Caki2 (cell line): ENCODE measurements around the gene CREBBP. TPM values are rescaled to one million over a fixed set of nuclear protein-coding genes. Genes with fewer than 3 reads are reported as not detected.

Experiments
- DNase-seq: peaks from one replicate; pipeline ENCODE4 v3.0.0-alpha.2; 2015; ENCODE audit warnings: low read depth
- in situ Hi-C: cut with HindIII; loops from 2 replicates; pipeline ENCODE4 v1.10.0; 2016; ENCODE audit warnings: low sequenced_read_pairs, low pct_unique_long_range_greater_than_20kb, mixed read lengths
- total RNA-seq: library from RNA; depleted of rRNA; stranded (reverse); fragments of >200 nt; shearing (Covaris generic); gene quantifications from 2 replicates; pipeline ENCODE4 v1.2.3, GENCODE V29; 2014; ENCODE audit warnings: low replicate concordance

The CREBBP gene
- total RNA-seq, 1 experiment from 2014 or later, result 5.6 TPM

DNA sequence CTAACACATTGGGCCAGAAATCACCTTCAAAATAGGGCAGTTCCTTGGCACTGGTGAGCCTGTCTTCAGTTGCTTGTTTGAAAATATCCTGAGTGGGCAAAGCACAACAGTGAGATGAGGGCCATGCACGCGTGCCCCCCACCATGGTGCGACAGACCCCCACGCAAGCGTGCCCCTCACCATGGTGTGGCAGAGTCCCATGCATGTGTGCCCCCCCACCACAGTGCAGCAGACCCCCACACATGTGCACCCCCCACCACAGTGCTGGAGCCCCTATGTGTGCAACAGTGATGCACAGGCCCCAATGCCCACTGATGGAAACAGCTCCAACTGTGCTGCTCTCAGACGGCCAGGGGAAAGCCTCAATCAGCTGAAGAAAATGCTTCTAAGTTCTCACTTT is 144.4 kb downstream of the CREBBP start:
- in situ Hi-C loops, result no loop called here
- no peak for DNase-seq

DNA sequence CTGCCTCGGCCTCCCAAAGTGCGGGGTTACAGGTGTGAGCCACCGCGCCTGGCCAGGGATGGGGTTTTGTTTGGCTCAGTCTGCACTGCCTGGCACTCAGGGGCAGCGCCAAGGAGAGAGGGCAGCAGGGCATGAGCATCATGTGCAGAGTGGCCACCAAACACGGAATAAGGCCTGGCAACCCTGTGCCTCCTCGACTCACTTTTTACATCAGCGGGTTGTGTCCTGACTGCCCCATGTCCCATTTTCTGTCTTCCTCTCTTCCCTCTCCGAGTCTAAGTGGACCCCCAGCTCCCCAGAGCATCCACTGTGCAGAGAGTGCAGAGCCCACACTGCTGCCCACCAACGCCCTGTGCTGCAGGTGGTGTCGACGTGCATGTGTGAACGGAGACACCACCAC is 145.0 kb downstream of the CREBBP start:
- in situ Hi-C loops, result no loop called here
- no peak for DNase-seq

DNA sequence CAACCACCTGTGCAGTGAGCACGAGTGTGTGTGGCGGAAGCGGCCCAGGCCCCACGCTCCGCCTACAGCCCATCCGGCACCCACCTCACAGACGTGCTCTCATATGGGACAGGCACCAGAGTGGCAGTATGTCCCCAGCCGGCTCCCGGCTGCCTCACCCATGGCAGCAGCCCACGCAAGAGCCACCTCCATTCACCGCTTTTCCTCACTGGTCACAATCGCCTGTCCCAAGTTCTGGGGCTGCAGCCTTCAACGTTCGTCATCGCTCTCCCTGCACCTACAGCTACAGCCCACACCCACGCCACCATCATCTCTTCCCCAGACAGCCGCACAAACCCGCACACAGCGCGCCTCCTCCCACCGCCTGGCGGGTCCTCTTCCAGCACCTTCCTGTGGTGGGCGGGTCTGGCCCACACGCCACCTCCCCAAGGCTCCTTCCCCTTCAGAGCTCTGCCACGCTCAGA is 145.7 kb downstream of the CREBBP start:
- in situ Hi-C loops, result no loop called here
- DNase-seq, result no peak

DNA sequence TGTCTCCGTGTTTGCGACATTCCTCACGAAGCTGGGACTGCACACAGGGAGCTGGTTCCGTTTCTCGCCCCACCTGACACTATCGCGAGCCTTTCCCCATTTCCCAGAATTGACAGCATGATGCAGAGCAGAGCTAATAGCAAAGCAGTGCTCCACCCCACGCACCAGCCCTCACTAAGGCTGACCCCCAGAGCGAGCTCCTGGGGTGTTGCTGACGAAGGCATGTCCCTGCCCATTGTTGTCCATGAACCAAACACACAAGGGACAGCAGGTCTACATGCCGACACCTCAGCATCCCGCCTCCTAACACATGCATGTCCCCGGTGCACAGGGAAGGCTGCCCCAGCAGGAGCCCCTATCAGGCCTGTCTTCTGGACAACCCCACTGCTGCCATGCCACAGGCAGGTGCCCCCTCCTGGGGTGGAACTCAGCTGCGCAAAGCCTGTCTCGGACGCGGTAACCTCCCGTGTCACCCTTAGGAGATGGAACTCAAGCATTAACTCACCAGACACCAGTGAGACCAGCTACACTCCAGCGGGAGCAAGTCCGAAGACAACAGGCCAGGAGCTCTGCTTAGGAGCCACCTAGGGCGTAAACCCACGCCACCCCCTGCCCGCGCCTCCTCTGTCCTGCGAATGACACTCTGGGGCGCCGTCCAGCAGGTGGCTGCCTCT is 146.3 kb downstream of the CREBBP start:
- DNase-seq, result no peak
- in situ Hi-C loops, result no loop called here

DNA sequence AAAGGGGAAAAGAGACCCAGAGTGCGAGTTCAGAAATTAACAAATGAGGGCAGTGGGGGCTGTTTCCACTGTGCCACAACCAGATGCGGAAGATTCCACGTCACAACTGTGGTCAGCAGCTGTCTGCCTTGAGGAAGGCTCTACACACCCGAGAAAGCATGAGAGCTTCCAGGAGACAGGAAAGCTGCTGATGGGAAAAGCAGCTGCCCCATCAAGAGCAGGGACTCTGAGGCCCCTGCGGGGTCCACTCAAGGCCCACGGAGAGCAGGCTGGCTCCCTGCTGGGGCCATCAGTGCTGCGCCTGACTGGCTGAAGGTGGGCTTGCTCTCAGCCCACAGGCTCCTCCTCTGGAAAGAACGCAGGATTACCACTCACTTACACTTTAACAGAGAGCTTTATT is 148.3 kb downstream of the CREBBP start:
- in situ Hi-C loops, result no loop called here
- DNase-seq, result no peak

DNA sequence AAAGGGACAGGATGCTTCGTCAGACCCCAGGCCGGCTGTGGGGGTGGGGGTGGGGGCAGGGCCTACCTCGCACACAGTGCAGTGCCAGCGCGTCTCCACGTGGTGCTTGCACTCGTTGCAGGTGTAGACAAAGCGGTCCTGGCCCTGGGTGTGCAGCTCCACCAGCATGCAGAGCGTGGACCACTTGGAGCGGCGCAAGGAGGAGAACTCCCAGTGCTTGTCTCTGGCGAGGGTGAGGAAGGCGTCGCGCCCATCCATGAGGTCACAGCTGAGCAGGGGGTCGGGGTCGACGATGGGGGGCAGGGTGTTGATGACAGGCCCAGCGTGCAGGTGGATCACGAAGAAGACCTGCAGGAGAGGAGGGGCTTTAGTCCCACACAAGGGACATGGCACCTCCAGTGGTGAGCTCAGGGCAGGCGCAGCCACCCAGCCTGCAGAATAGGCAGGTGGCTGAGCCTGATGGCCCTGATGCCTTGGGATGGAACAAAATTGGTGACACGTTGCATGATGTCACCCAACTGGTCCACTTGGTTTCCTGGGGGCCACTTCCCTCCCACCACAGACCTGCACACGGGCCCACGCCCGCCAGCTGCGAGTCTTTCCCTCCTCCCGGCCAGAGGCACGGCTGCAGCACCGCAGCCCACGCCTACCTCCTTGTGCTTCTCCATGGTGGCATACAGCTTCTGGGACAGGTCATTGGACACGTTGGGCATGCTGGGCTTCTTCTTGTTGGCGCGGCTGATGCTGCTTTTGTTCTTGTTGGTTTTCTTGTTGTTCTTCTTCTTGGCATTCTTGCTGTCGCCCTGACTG is 149.2 kb downstream of the CREBBP start:
- DNase-seq, result no peak
- in situ Hi-C loops, result no loop called here

DNA sequence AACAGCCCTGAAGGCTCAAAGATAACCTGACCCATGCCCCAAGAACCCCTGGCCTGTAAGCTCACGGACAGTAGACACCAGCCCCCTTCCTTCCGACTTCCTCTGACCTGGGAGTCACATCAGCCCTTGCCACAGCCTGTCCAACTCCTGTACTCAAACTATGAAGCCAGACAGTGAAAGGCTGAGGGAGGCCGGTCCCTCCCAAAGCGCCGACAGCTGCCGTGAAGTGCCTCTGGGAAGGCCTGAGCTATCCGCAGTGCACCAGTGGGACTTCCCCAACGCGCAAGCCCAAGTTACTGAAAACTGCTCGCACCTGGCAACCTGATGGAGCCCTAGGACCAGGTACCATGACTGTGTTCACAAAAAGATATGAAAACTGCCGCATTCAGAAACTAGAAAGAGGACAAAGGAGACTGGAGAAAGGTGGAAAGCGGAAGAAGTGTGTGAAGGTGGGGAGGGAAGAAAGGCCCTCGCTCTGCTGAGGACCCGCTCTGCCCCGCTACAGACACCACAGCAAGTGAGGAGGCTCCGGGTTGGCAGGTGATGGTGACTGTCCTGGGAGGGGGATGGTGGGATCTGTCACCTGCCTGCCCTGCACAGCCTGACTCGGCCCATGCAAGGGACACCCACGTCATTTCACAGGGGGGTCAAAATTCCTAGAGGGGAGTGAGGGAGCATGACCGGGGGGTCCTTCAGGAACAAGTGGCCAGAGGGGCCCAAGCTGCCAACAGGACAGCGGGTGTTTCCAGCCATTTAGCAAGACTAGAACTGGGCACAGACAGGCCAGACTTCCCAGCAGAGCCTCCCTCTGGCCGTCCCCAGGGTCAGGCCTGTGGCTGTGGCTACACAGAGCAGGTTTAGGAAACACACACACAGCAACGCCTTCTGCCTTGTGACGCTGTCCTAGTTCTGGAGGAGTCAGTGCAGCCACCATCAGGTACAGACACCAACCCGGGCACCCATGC is 150.1 kb downstream of the CREBBP start:
- in situ Hi-C loops, result no loop called here
- DNase-seq, result no peak

DNA sequence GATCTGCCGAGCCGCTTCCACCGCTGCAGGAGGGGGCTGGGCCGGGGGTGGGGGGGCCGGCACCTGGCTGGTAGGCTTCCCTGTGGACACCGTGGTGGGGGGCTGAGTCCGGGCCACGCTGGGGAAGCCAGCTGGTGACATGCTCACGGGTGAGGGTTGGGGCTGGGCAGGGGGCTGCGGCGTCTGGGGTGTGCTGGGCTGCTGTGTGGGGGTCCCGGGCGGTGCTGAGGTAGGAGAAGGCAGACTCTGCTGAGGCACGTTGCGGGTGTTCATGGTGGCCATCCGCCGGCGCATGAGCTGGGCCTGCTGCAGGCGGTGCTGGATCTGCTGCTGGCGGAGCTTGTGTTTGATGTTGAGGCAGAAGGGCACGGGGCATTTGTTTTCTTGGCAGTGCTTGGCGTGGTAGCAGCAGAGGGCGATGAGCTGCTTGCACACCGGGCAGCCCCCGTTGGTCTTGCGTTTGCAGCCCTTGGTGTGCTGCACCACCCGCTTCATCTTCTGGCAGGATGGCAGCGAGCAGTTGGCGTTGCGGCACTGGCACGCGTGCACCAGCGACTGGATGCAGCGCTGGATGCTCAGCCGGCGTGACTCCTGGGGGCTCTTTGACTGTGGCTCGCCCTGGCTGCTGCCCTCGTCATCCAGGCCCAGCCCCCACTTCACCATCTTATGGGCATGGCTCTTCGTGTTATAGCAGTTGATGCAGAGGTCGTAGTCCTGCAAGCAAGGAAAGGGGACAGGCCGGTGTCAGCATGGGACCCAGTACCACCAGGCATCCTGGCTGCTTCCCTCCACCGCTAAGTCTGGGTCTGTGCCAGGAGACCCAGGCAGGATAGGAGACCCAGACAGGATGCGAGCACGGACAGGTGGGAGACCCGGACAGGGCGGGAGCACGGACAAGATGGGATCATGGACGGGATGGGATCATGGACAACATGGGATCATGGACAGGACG is 151.1 kb downstream of the CREBBP start:
- DNase-seq, result no peak
- in situ Hi-C loops, result no loop called here

DNA sequence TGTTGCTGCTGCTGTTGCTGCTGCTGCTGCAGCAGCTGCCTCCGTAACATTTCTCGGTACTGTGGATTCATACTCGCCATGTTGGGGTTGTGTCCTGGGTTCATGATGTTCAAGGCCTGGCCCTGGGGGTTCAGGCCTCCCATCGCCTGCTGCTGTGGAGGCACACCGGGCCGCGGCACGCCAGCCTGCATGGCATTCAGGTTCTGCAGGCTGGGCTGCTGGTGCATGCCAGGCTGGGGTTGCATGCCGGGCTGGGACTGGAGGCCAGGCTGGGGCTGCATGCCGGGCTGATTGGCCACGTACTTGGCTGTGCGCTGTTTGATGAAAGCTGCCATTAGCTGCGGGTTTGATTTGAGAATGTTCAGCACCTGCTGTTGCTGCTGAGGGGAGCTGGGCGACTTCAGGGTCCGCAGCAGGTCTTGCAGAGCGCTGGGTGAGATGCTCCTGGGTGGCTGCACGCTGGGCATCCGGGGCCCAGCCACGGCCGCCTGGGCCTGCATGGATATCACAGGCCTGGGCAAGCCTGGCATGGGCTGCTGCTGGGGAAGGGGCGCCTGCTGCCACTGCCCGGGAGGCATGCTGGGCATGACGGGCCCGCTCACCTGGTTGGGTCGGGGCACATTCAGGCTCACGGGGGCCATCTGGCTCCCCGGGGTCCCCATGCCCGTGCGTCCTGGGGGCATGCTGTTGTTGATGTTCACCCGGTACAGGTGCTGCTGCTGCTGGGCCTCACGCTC is 151.9 kb downstream of the CREBBP start:
- in situ Hi-C loops, result no loop called here
- DNase-seq, result no peak

DNA sequence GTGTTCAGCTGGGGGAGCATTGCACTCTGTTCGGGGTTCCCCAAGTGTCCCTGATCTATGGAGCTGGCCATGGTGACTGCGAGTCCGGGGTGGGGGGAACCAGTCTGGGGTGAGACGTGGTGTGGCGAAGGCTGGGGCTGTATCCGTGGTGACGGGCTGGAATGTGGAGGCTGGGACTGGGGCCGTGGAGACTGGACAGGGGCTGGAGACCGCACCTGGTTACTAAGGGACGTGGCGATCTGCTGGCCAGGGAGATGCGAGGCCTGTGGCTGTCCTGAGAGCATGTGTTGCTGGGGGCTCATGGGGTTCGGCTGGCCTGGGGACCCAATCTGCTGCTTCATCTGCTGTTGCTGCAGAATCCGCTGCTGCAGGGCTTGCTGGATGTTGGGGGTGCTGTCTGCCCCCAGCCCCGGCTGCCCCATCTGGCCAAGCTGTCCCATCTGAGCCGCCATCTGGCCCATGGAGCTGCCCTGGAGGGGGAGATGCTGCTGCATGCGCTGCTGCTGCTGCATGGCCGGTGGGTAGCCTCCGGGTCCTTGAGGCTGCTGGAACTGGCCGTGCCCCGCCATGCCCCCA is 152.6 kb downstream of the CREBBP start:
- no peak for DNase-seq
- in situ Hi-C loops, result no loop called here

DNA sequence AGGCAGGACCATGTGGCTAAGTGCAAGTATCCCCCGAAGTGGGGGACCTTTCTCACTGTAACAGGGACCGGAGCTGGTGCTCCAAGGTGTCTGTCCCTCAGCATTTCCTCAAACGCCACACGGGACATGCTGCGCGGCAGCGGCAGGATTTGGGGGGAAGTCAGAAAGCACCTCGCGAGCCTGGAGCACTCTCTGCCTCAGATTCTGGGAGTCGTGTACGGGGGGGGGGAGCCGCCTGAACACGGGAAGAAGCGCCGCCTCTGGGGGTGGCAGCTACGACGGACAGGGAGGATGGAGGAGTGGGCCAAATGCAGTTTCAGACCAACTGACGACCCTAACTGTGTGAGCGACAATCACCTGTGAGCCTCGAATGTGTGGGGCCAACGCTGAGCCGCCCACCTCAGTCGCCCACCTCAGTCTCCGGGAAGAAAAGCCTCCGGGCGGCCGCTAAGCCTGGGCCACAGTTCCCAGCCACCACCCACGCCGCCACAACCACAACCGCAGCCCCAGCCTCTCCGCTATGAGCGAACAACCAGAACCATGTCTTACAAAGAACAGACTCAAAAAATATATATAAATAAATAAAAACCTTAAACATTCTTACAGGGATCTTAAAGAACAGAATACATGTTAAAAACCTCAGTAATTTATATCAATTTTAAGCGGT is 154.4 kb downstream of the CREBBP start:
- in situ Hi-C loops, result no loop called here
- DNase-seq, result no peak

DNA sequence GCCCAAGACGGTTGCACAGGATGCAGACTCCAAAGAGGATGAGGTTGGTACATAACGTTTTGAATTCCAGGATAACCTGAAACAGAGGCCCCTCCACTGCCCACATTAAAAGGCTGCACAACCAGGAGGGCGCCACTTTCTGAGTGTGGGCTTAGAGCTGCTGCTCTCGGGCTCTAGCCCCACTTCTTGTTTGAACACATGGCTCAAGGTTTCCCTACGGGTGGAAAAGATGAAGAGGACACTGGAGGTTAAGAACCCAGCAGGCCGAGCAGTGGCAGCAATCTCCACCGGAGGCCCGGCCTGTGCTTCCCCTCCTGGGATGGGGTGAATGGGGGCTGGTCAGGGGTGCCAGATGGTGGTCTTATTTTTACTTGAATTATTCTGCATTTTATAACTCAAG is 155.2 kb downstream of the CREBBP start:
- DNase-seq, result no peak
- in situ Hi-C loops, result no loop called here

DNA sequence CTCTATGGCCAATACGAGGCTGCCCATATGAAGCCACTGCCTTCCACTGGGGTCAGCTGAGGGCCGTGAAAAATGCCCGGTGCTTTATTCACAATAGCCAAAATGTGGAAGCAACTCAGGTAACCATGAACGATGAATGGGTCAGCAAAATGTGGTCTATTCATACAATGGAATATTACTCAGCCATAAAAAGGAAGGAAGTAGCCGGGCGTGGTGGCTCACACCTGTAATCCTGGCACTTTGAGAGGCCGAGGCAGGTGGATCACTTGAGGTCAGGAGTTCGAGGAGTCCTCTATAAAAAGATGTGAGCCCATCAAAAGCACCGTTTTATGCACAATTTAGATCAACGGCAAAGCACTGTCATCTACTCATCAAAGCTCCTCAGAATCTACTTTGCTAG is 158.0 kb downstream of the CREBBP start:
- in situ Hi-C loops, result no loop called here
- no peak for DNase-seq

DNA sequence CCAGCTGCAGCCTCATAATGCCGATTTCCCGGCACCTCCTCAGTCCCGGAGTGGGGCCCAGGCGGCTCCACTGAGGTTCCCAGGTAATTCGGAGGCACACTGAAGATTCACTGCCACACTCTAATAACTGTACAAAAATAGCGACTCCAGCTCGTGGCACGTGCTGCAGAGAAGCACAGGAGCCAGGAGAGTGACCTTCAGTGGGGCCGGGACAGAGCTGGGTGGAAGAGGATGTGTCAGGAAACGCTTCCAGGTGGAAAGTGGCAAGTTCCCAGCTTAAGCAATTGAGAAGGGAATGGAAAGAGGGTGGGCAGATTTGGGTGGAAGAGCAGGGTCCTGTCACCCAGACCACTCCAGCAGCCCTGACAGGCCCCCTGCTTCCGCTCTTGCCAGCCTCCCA is 160.1 kb downstream of the CREBBP start:
- DNase-seq, result no peak
- in situ Hi-C loops, result no loop called here

DNA sequence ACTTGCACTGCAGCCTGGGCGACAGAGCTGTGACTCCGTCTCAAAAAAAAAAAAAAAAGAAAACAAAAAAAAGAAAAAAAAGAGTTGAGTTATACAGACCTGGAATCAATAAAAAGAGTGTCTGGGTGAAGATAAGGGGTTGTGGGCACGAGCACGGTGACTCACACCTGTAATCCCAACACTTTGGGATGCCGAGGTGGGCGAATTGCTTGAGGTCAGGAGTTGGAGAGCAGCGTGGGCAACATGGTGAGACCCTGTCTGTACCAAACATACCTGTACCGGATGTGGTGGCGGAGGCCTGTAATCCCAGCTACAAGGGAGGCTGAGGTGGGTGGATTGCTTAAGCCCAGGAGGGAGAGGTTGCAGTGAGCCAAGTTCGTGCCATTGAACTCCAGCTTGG is 161.9 kb downstream of the CREBBP start:
- in situ Hi-C loops, result no loop called here
- DNase-seq, result no peak

DNA sequence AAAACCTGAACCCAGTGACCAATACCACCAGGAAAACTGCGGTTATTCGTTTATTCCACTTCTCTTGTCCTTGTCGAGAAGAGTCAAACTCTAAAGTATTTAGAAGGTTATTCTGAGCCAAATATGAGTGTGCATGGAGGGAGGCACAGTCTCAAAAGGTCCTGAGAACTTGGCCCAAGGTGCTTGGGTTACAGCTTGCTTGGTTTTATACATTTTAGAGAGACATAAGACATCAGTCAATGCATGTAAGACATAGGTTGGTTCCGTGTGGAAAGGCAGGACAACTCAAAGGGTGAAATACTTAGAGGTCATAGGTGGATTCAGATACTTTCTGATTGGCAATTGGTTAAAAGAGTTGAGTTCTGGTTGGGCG is 162.5 kb downstream of the CREBBP start:
- no peak for DNase-seq
- in situ Hi-C loops, result no loop called here
